RKO (cell line): ENCODE measurements around the gene DDX39A.
"Not testable (repeated sequence)": the region's sequence is repeated elsewhere in the genome, so short reads cannot be mapped to it uniquely, and the experiment has no call there.

Experiments
- DNase-seq: peaks from one replicate; pipeline ENCODE4 v3.0.0-alpha.2; 2016; ENCODE audit warnings: low spot score

The DDX39A gene

DNA sequence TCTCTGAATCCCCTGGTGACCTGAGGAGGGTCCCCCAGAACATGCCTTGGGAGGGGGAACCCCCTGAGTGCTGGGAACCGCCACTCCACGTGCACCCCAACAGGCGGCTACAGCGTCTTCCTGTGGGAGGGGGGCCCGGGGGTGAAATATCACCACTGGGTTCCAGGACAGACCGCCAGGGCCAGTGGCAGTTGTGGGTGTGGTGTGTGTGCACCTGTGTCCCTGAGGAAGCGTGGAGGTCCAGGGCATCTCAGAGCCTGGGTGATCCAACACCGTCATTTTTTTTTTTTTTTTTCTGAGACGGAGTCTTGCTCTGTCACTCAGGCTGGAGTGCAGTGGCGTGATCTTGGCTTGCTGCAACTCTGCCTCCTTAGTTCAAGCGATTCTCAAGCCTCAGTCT, 33.6 kb downstream of the DDX39A start:
- no peak for DNase-seq

DNA sequence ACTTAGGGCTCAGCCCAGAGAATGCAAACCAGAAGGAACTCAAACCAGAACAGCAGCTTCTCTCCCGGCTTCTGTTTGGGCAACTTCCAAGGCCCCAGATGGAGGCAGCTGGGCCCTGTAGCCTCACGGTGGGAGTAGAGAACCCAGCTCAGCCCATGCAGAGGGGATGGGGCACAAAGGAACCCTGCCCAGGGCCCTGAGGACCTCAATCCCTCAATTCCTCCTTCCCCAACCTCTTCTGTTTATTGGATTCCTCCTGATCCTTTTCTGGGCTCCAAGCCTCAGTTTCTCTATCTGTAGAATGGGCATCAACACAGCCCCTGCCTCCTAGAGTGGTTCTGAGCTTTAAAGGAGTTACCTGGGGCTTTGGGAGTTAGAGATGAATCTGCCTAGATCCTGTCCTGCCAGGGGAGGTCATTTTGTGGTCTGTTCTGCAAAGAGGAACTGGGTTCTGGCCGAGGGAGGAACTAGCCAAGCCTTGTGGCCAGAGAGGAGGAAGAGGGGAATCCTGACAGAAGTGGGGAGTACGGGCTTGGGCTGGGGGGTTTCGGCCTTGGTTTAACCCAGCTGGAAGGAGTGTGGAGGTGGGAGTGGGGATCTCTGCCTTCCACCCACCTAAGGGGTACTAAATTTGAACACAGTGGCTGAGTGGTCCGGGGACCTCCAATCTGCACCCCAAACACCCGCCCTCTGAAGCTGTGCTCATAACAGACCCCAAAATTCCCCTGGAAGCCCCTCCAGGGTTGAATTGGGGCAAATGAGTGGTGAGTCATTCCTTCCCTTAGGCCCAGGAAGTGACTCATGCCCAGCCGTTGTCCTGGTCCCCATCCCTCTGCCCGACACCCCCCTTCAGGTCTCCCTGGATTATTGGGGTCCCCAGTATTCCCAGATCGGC, 35.2 kb downstream of the DDX39A start:
- peak; percentile 84 for DNase-seq

DNA sequence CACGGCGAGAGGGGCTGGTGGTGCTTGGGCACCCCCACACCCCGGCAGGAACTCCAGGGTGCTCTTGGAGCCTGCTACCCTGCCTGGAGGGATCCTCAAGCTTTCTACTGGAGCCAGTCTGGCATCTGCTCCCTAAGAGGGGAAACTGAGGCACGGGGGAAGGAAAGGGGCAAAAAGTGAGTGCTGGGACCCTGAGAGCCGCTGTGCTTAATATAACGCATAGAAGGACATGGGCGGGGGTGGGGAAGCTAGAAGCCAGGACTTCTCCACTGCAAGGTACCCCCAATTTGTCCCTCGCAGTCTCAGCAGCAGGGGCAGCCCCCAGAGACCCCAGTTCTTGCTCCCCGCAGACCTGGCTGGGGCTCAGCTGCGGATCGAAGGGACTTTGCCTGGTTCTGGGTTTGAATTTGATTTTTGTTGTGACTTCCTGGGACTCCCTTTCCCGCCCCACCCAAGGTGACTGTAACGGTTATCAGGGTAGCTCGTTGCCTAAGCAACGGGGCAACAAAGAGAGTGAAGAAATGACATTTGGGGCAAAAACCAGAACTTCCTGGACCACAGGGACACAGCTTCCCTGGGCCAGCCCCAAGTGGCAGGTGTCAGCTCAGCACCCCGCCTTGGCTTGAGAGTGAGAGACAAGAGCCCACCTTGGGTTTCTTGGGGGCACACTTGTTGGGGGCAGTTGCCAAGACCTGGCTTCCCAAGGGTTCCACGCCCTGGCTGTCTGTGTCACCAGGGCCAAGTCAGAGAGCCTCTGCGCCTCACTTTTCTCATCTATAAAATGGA, 37.3 kb downstream of the DDX39A start:
- peak; percentile 85 for DNase-seq

DNA sequence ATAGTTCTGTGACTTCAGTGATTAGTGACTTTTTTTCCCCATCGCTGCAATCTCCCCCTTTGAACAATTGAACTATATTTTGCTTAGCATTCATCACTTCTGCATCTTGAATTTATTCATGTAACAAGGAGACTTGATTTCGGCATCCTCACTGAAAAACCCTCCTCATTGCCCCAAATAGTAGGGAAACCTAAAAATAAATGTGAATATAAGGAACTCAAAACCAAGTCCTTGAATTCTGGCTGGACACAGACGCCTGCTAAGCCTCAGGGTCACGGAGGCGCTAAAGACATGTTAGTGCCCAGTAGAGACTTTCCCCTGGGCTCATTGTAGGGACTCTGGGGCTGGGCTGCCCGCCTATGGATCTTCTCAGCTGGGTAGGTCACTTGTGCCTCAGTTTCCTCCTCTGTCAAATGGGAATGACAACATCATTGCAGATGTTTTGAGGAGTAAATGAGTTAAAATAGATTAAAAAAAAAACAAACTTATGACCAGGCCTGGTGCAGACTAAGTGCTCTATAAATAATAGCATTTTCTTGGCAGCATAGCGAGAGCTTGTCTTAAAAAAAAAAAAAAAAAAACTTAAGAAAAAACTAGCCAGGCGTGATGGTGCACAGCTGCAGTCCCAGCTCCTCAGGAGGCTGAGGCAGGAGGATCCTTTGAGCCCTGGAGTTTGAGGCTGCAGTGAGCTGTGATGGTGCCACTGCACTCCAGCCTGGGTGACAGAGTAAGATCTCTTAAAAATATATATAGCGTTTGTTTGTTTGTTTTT, 39.7 kb downstream of the DDX39A start:
- DNase-seq: no peak

DNA sequence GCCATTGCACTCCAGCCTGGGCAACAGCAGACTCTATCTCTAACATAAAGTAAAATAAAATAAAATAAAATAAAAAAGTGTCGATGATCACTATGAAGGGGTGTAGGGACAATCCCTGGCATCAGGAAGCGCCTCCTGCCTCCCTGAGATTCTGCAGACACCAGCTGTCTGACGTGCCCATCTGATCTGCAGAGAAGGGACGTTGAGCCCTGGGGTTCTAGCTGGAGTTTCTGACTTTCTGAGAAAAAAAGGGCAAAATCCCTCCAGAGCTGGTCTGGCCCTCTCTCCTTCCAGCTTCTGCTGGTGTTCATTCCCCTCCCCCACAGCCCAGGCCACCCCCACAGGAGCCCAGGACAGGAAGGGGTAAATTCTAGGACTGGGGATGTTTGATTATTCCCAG, 40.3 kb downstream of the DDX39A start:
- DNase-seq: no peak

DNA sequence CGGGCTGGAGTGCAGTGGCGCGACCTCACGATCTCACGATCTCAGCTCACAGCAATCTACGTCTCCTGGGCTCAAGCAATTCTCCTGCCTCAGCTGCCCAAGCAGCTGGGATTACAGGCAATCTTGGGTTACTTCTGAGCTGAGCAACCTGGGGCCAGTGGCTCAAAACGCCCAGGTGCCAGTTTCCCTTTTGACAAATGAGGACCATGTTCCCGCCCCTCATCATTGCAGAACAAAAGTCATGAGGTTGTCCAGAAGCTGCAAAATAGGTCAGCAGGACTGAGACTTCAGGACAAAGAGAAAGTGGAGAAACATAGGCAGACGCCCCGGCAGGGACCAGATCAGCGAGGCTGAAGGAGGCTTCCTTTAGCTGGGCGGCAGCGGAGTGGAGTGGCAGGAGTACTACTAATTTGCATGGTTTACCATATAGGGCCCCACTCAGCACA, 41.2 kb downstream of the DDX39A start:
- peak; percentile 20 for DNase-seq

DNA sequence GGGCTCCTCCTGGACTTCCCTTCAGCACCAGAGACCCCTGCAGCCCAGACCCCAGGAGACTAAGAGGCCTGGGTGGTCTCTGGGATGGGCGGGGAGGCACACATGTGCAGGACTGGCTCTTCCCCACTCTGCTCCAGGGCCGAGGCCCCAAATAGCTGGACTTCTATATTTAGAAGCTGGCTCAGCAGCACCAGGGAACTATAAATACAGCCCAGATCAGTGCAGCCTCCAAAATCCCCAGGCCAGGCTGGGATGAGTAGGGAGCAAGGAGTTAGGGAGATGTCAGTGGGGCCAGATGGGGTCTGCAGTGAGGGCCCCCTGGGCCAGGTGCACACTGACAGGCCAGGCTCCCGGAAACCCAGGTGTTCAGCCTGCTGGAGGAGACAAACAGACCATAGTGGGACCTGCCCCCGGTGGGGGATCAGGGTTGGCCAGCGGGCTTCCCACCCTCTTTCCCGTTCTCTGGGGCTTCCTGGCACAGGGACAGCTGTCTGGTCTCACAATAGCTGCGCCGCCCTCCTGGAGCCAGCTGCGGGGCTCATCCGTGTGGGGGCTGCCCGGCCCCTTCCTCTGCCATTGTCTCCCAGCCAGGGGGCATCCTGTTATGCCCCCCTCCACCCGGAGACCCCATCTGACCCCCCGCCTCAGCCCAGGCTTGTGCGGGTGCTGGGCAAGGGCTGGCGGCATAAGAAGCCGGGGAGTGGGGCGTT, 43.4 kb downstream of the DDX39A start:
- no peak for DNase-seq

DNA sequence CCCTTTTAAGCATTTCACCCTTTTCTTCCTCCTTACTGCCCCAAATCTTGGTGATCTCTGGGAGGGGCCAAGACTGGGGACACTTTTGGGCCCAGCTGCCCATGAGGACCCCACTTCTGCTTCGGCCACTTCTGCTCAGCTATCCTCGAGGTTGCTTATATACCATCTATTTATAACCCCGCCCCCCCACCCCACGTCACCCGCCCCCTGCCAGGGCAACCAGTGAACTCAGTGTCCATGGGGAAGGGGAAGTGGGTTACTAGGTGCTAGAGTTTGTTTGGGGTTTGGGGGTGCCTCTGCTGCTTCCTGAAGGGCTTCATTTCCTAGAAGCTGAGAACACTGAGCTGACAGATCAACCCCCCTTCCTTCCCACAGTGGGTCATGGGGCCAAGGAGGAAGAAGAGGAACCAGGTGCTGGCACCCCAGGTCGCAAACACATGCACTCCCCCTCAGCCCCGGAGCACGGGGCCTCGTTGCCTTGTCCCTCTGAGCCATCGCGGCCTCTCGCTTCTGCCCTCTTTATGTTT, 44.0 kb downstream of the DDX39A start:
- no peak for DNase-seq

DNA sequence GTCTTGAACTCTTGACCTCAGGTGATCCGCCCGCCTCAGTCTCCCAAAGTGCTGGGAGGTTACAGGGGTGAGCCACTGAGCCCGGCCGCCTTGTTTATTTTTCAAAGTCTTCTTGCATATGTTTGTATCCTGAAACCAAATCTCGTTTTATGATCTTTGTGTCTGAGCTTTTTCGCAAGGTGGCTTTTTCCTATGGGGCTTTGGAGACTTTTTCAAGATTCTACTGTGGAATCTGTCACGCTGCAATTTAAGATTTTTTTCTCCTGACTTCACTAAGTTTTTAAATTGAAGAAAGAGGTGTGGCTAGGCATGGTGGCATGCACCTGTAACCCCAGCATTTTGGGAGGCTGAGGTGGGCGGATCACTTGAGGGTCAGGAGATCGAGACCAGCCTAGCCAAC, 44.8 kb downstream of the DDX39A start:
- DNase-seq: not testable (repeated sequence)

DNA sequence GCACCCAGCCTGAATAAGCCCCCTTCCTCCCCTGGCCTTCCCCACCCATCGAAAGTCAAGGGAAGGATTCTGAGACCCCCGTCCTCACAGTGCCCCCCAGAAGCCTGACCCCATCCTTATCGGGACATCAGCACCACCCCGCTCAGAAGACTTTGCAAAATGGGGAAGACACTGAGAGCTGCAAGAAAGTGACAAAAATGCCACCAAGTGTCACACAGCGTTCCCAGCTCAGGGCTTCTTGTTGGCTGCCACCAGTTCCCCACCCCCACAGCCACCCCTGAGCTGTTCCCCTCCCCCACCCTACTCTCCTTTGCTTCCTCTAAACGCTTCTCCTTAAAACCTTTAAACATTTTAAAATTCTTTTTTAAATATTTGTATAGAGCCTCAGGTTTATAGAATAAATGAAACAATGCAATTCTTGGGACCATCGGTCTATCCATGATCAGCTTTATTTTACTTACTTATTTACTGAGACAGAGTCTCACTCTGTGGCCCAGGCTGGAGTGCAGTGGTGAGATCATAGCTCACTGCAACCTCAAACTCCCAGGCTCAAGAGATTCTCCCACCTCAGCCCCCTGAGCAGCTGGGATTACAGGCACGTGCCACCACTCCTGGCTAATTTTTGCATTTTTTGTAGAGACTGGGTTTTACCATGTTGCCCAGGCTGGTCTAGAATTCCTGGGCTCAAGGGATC, 46.6 kb downstream of the DDX39A start:
- not testable (repeated sequence) for DNase-seq

DNA sequence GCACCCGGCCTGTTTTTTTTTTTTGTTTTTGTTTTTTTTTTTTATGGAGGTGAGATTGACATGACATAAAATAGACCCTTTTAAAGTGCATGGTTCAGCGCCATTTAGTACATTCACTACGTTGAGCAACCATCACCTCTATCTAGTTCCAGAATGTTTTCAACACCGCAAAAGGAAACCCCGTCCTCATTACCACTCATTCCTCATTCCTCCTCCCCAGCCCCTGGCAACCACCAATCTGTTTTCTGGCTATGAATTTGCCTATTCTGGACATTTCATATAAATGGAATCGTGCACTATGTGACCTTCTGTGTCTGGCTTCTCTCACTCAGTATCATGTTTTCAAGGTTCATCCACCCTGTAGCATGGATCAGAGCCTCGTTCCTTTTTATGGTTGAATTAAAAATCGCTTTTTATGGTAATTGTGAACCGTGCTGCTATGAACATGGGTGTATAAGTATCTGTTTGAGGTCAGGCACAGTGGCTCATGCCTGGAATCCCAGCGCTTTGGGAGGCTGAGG, 47.8 kb downstream of the DDX39A start:
- no peak for DNase-seq

DNA sequence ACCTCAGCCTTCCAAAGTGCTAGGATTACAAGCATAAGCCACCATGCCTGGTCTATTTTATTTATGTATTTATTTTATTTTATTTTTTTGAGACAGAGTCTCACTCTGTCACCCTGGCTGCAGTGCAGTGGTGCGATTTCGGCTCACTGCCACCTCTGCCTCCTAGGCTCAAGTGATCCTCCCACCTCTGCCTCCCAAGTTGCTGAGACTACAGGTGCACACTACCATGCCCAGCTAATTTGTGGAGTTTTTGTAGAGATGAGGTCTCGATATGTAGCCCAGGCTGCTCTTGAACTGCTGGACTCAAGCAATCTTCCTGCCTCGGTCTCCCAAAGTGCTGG, 48.2 kb downstream of the DDX39A start:
- DNase-seq: no peak

DNA sequence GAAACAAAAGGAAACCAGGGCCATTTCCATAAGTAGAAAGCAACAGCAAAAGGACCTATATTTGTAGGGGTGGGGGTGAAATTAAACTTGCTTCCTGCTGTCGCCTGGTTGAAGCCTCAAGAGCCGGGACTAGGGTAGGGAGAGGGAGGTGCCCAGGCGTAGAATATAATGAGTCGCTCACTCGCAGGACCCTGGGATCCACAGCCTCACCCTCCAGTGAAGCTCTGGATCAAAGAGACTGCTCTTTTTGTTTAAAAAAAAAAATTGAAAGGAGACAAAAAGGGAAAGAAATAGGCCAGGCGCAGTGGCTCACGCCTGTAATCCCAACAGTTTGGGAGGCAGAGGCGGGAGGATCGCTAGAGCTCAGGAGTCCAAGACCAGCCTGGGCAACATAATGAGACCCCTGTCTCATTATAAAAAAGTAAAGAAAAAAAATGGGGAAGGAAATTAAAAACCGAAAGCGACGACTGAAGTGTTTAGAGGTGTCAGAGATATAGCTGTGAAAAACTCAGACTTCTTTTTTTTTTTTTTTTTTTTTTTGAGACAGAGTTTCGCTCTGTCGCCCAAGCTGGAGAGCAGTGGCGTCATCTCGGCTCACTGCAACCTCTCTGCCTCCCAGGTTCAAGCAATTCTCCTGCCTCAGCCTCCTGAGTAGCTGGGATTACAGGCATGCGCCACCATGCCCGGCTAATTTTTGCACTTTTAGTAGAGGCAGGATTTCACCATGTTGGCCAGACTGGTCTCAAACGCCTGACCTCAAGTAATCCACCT, 48.8 kb downstream of the DDX39A start:
- DNase-seq: no peak

DNA sequence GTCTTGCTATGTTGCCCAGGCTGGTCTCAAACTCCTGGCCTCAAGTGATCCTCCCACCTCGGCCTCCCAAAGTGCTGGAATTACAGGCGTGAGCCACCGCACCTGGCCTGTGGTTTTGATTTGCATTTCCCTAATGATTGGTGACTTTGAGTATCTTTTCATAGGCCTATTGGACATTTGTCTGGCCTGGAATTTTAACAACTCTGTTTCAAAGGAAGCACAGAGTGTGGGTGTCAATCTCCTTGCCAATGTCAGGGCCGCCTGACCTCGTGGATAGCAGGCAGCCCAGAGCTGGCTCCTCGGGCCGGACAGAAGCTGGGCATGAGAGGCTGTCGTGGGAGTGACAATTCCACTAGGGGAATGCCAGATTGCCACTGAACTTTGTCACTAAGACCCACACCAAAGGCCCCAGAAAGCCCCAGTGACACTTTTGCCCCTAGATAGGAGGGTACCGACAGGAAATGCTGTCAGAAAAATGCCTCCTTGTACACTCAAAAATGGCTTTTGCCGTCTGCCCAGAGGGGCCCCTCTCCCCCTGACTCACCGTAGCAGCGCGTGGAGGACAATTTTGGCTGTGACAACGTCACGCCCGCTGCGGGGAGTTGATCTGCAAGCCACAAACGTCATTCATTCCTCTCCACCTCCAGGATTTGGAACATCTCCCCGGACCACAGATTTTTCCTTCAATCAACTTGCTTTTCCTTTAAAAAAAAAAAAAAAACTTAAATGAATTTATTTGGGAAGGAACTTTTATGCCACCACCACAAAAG, 49.6 kb downstream of the DDX39A start:
- DNase-seq: no peak

DNA sequence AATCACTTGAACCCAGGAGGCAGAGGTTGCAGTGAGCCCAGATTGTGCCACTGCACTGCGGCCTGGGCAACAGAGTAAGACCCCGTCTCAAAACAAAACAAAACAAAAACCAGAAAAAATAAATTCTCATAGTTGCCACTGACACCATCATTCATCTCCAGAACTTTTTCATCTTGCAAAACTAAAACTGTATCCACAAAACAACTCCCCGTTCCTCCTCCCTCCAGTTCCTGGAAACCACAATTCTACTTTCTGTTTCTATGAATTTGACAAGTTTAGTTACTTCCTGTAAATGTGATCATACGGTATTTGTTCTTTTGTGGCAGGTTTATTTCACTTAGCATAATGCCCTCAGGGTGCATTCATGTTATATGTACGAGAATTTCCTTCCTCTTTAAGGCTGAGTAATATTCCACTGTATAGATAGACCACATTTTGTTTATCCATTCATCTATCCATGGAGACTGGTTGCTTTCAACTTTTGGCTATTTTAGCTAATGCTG, 51.1 kb downstream of the DDX39A start:
- DNase-seq: no peak

DNA sequence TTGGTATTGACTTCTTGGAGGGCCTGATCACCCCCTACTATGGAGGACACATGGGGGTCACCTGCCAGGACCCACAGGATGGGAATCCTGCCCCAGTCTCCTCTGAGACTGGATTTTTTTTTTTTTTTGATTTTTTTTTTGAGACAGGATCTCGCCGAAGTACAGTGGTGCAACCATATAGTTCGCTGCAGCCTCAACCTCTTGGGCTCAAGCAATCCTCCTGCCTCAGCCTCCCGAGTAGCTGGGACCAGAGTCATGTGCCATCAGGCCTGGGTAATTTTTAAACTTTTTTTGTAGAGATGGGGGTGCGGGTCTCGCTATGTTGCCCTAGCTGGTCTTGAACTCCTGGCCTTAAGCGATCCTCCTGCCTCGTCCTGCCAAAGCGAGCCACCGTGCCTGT, 52.1 kb downstream of the DDX39A start:
- DNase-seq: no peak

DNA sequence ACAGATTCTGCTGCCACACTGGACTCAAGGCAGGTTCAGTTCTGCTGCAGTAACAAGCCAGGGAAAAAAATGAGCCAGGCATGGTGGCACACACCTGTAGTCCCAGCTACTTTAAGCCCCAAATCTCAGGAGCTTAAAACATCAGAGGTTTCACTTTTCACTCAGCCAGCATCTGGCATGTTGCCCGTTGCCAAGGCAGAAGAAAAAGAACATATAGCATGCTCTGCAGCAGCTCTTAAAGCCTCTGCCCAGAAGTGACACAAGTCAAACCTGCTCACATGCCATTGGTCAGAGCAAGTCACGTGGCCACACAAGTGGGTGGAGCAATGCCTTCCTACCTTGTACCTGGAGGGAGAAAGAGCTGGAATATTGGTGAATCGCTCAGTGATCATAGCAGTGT, 52.6 kb downstream of the DDX39A start:
- DNase-seq: peak; percentile 66

DNA sequence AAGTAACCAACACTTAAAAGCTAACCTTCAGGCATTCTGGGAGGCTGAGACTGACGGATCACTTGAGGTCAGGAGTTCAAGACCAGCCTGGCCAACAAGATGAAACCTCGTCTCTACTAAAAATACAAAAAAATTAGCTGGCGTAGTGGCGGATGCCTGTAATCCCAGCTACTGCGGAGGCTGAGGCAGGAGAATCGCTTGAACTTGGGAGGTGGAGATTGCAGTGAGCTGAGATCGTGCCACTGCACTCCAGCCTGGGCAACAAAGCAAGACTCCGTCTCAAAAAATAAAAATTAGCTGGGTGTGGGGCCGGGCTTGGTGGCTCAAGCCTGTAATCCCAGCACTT, 55.1 kb downstream of the DDX39A start:
- DNase-seq: not testable (repeated sequence)
